A673 (cell line): ENCODE measurements around the gene EQTN. TPM values are rescaled to one million over a fixed set of nuclear protein-coding genes. Genes with fewer than 3 reads are reported as not detected.
A peak's percentile ranks its signal among the peaks of the same experiment; 100 is the strongest.

Source experiments
- BruUV-seq: library from RNA; stranded (reverse); fragments of 400-500 nt; replicated peaks from 2 replicates; lab custom pipeline; 2021; lab: Mats Ljungman, UMichigan
- CTCF ChIA-PET: fragments of 300-600 bp; sonication (Branson Sonifier 250); formaldehyde crosslinking; loops from one replicate; lab custom pipeline; 2022; ENCODE audit warnings: antibody characterized with exemption; lab: Charles Lee
- POLR2A ChIA-PET: fragments of 300-600 bp; sonication (Branson Sonifier 250); formaldehyde crosslinking; loops from one replicate; lab custom pipeline; 2022; ENCODE audit warnings: antibody characterized with exemption; ENCODE audit not compliant: low non-redundant PET; lab: Charles Lee
- DNase-seq: peaks from one replicate; pipeline ENCODE4 v3.0.0-alpha.2; 2015; ENCODE audit warnings: low spot score
- H3K27ac ChIP-seq: fragments of 200-600 bp; sonication (generic); 2 replicates; pipeline ENCODE4 v1.5.1; 2016; ENCODE audit warnings: mixed run types, low read depth, mild to moderate bottlenecking, mixed read lengths, antibody characterized with exemption, low read length; ENCODE audit not compliant: poor library complexity, severe bottlenecking
- H3K27me3 ChIP-seq: fragments of 200-600 bp; sonication (generic); replicated peaks from 2 replicates; pipeline ENCODE4 v1.6.1; 2017; ENCODE audit warnings: mixed run types, low read depth, mild to moderate bottlenecking, mixed read lengths, antibody characterized with exemption, low read length; ENCODE audit not compliant: insufficient read depth, poor library complexity
- H3K36me3 ChIP-seq: fragments of 200-600 bp; sonication (generic); 2 replicates; pipeline ENCODE4 v1.6.1; 2016; ENCODE audit warnings: mixed run types, mild to moderate bottlenecking, mixed read lengths, antibody characterized with exemption, low read length; ENCODE audit not compliant: insufficient read depth, poor library complexity, severe bottlenecking
- H3K4me1 ChIP-seq: fragments of 200-600 bp; sonication (generic); 2 replicates; pipeline ENCODE4 v1.6.1; 2017; ENCODE audit warnings: mixed run types, mild to moderate bottlenecking, mixed read lengths, antibody characterized with exemption, low read length; ENCODE audit not compliant: insufficient read depth, poor library complexity, severe bottlenecking
- H3K4me3 ChIP-seq: fragments of 200-600 bp; sonication (generic); 2 replicates; pipeline ENCODE4 v1.5.1; 2016; ENCODE audit warnings: low read depth, mixed run types, mild to moderate bottlenecking, mixed read lengths, low read length; ENCODE audit not compliant: poor library complexity, severe bottlenecking
- H3K9me3 ChIP-seq: fragments of 200-600 bp; sonication (generic); 2 replicates; pipeline ENCODE4 v1.6.1; 2016; ENCODE audit warnings: mixed run types, low read depth, mild to moderate bottlenecking, mixed read lengths, antibody characterized with exemption, low read length; ENCODE audit not compliant: poor library complexity, severe bottlenecking
- CTCF ChIP-seq: fragments of 300-800, 200-600 bp; sonication (generic); conservative IDR thresholded peaks from 2 replicates; pipeline ENCODE4 v1.5.1; 2017; ENCODE audit warnings: low read depth, mild to moderate bottlenecking, antibody characterized with exemption, low read length, moderate library complexity, mixed read lengths
- EZH2 ChIP-seq: fragments of 200-600 bp; sonication (generic); IDR thresholded peaks from 2 replicates; pipeline ENCODE4 v1.6.1; 2017; ENCODE audit warnings: borderline replicate concordance, low read depth, mild to moderate bottlenecking, mixed read lengths, antibody characterized with exemption, low read length; ENCODE audit not compliant: poor library complexity, severe bottlenecking
- intact Hi-C: fragments of 100-400 bp; cut with micrococcal nuclease; formaldehyde crosslinking; loops from one replicate; pipeline ENCODE4 v1.10.0; 2022; ENCODE audit not compliant: unreplicated experiment
- total RNA-seq: library from RNA; stranded (reverse); gene quantifications from 2 replicates; pipeline ENCODE4 v1.2.3, GENCODE V29; 2021

EQTN gene
- total RNA-seq, 1 experiment from 2014 or later: not detected

GRCh38 chr9:27293996-27294395 is 3.0 kb downstream of the EQTN start:
- TF ChIP-seq CTCF: no peak
- no peak for TF ChIP-seq EZH2
- ChIA-PET POLR2A (no interaction called here), CTCF (no interaction called here)
- intact Hi-C loops: no loop called here
- Histone ChIP-seq H3K4me1 (no peaks in the 10 kb centered on the region), H3K9me3 (no peaks in the 10 kb centered on the region), H3K4me3 (no peak overlapping the region), H3K27me3 (no peaks in the 10 kb centered on the region), H3K36me3 (no peaks in the 10 kb centered on the region), H3K27ac (no peak overlapping the region)
- DNase-seq: no peak
- BruUV-seq: no TSS peak

- TF ChIP-seq CTCF (no peak), EZH2 (no peak)
- no peak overlapping the region for H3K4me3 ChIP-seq
- H3K36me3 ChIP-seq: no peaks in the 10 kb centered on the region
- ChIA-PET CTCF (no interaction called here), POLR2A (no interaction called here)
- no peaks in the 10 kb centered on the region for H3K9me3 ChIP-seq
- intact Hi-C loops: no loop called here
- no peaks in the 10 kb centered on the region for H3K27me3 ChIP-seq
- no peak overlapping the region for H3K27ac ChIP-seq
- no peaks in the 10 kb centered on the region for H3K4me1 ChIP-seq
- no TSS peak for BruUV-seq
- peak; percentile 47 for DNase-seq
These were observed 4.1 kb downstream of the EQTN start for GRCh38 chr9:27292659-27293405.

GRCh38 chr9:27291292-27291691 is 5.7 kb downstream of the EQTN start:
- Histone ChIP-seq H3K27ac (no peak overlapping the region), H3K9me3 (no peaks in the 10 kb centered on the region), H3K27me3 (no peaks in the 10 kb centered on the region), H3K4me1 (no peaks in the 10 kb centered on the region), H3K4me3 (no peak overlapping the region), H3K36me3 (no peaks in the 10 kb centered on the region)
- ChIA-PET POLR2A (no interaction called here), CTCF (no interaction called here)
- BruUV-seq: no TSS peak
- DNase-seq: no peak
- intact Hi-C loops: no loop called here
- TF ChIP-seq EZH2 (no peak), CTCF (no peak)
